ENCODE data around the gene SLC6A11. TPM values are rescaled to one million over a fixed set of nuclear protein-coding genes. Genes with fewer than 3 reads are reported as not detected.

The SLC6A11 gene
- polyA plus RNA-seq, 1 experiment, result not detected

DNA sequence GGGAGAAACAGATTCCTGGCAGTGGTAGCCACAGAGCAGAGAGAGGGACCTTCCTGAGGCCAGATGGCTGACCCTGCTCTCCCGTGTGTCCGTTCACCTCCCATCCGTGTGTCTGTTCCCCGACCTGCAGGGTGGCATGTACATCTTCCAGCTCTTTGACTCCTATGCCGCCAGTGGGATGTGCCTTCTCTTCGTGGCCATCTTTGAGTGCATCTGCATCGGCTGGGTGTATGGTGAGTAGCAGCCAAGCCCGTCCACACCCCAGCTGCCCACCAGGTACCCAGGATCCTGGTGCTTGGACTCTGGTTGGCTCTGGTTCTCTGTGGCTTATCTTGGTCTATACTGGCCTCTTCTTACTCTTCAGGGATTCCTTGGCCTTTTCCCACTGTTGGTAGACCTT is 117.0 kb downstream of the SLC6A11 start:
- 0 out of 2 replicates have a peak, but pooled peaks cover 1% of the 10 kb centered on the region for H3K27me3 ChIP-seq (ENCODE audit: control insufficient read depth, insufficient read depth, low read length)
- no peaks in the 10 kb centered on the region for H3K36me3 ChIP-seq (ENCODE audit: control insufficient read depth, insufficient read depth, low read length)
- DNase-seq (ENCODE audit: low read depth), result no peak
- TF ChIP-seq, protein P1, sequence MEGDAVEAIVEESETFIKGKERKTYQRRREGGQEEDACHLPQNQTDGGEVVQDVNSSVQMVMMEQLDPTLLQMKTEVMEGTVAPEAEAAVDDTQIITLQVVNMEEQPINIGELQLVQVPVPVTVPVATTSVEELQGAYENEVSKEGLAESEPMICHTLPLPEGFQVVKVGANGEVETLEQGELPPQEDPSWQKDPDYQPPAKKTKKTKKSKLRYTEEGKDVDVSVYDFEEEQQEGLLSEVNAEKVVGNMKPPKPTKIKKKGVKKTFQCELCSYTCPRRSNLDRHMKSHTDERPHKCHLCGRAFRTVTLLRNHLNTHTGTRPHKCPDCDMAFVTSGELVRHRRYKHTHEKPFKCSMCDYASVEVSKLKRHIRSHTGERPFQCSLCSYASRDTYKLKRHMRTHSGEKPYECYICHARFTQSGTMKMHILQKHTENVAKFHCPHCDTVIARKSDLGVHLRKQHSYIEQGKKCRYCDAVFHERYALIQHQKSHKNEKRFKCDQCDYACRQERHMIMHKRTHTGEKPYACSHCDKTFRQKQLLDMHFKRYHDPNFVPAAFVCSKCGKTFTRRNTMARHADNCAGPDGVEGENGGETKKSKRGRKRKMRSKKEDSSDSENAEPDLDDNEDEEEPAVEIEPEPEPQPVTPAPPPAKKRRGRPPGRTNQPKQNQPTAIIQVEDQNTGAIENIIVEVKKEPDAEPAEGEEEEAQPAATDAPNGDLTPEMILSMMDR (IDR thresholded peaks at IDR 0.05; ENCODE audit: insufficient read depth, low read depth, low read length), result no peak
- POLR2A ChIA-PET, result no interaction called here
- no peak overlapping the region for H3K4me3 ChIP-seq (ENCODE audit: low read depth, low read length)
- CTCF ChIA-PET, result interaction anchor here (1.3 kb wide), 1 partner anchor 17 kb away, joined by 3 read pairs; no protein-coding TSS in a partner anchor

DNA sequence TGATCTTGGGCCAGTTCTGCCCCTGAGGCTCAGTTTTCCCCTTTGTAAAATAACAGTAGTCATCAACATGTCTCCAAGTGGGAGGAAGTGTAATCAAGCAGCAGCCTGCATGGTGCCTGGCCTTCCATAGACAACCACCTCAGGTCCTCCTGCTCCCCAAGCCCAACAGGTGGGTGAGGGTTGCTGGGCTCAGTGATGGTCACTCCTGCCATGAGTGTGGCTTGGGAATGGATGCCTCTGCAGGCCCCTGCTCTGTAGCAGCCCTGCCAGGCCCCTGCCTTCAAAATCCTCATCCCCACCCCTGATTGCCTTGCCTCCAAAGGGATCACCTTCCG is 117.4 kb downstream of the SLC6A11 start:
- H3K4me3 ChIP-seq (ENCODE audit: low read depth, low read length), result no peak overlapping the region
- no peaks in the 10 kb centered on the region for H3K36me3 ChIP-seq (ENCODE audit: control insufficient read depth, insufficient read depth, low read length)
- TF ChIP-seq, protein P1 (IDR thresholded peaks at IDR 0.05; ENCODE audit: insufficient read depth, low read depth, low read length), result no peak
- CTCF ChIA-PET, result no interaction called here
- POLR2A ChIA-PET, result no interaction called here
- H3K27me3 ChIP-seq (ENCODE audit: control insufficient read depth, insufficient read depth, low read length), result 0 out of 2 replicates have a peak, but pooled peaks cover 1% of the 10 kb centered on the region
- no peak for DNase-seq (ENCODE audit: low read depth)

DNA sequence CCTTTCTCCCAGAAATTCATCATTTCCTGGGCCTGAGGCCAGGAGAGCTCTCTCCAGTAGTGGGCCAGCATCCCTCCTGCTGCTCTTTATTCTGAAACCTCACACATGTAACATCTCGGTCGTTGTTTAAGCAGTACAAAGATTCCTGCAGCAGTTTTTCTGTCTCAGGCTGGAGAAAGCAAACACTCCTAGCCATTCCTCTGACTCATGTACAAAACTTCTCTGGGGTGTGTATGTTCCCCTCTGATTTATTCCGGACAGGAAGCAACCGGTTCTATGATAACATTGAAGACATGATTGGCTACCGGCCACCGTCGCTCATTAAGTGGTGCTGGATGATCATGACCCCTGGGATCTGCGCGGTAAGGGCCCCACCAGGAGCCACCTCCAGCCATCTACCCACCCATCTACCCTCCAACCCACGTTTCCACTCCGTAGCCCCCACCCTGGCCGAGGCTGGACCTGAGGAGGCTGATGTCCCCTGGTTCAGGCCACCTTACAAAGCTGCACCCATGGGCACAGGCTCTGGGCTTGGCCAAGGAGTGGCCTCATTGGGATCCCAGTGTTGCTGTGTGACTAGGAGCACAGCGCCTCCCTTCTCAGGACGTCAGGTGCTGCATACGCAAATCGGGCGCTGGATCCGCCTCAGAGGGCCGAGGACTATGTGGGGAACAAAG is 117.9 kb downstream of the SLC6A11 start:
- TF ChIP-seq, protein P1 (IDR thresholded peaks at IDR 0.05; ENCODE audit: insufficient read depth, low read depth, low read length), result no peak
- H3K36me3 ChIP-seq (ENCODE audit: control insufficient read depth, insufficient read depth, low read length), result no peaks in the 10 kb centered on the region
- CTCF ChIA-PET, result no interaction called here
- 0 out of 2 replicates have a peak, but pooled peaks cover 1% of the 10 kb centered on the region for H3K27me3 ChIP-seq (ENCODE audit: control insufficient read depth, insufficient read depth, low read length)
- no peak for DNase-seq (ENCODE audit: low read depth)
- H3K4me3 ChIP-seq (ENCODE audit: low read depth, low read length), result no peak overlapping the region
- POLR2A ChIA-PET, result no interaction called here

DNA sequence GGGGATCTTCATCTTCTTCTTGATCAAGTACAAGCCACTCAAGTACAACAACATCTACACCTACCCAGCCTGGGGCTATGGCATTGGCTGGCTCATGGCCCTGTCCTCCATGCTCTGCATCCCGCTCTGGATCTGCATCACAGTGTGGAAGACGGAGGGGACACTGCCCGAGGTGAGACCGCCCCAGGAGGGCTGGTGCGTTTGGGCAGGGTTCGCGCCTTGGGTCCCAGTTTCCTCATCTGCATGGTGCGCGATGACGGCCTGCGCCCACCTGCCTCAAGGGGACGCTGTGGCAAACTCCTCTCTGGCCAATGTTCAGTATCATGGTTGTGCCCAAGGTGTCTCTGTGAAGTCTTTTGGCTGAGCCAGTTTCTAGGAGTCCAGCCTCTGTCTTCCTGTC is 119.0 kb downstream of the SLC6A11 start:
- no peak for DNase-seq (ENCODE audit: low read depth)
- Histone ChIP-seq H3K27me3 (ENCODE audit: control insufficient read depth, insufficient read depth, low read length) (0 out of 2 replicates have a peak, but pooled peaks cover under 1% of the 10 kb centered on the region), H3K4me3 (ENCODE audit: low read depth, low read length) (no peak overlapping the region), H3K36me3 (ENCODE audit: control insufficient read depth, insufficient read depth, low read length) (no peaks in the 10 kb centered on the region)
- POLR2A ChIA-PET, result no interaction called here
- TF ChIP-seq, protein P1 (IDR thresholded peaks at IDR 0.05; ENCODE audit: insufficient read depth, low read depth, low read length), result no peak
- CTCF ChIA-PET, result no interaction called here

DNA sequence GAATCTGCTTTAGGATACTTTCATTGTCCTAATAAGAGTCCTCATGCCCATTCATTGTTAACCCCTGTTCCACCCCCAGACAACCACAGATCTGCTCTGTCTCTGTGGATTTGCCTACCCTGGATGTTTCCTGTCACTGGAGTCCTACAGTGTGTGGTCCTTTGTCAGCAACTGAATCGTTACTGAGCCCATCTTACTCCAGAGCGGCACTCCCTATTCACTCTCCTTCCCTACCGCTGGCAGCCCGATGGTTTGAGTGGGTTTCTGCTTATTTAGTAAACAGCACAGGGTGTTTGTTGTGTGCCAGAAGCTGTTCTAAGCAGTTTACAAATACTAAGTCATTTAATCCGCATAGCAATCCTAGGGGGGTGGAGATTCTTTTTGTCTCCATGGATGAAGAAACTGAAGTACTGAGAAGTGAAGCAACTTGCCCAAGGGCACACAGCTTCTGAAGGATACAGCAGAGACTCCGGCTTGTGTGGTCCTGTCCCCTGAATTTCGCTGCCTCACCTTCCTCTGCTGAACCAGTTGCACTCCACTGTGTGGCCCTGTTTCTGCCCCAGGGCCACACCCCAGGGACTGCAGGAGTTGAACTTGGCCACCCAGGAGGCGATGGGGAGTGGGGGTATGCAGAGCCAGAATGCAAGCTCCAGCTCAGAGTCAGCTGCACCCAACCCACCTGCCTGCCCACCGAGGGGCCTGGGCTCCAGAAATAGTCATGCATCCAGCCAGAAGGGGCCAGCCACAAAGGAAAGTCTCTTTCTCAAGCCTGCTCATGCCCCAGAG is 120.0 kb downstream of the SLC6A11 start:
- ChIA-PET POLR2A (no interaction called here), CTCF (interaction anchor here (0.9 kb wide), 1 partner anchor 10 kb away, joined by 4 read pairs; no protein-coding TSS in a partner anchor)
- Histone ChIP-seq H3K27me3 (ENCODE audit: control insufficient read depth, insufficient read depth, low read length) (no peaks in the 10 kb centered on the region), H3K4me3 (ENCODE audit: low read depth, low read length) (no peak overlapping the region), H3K36me3 (ENCODE audit: control insufficient read depth, insufficient read depth, low read length) (no peaks in the 10 kb centered on the region)
- TF ChIP-seq, protein P1 (IDR thresholded peaks at IDR 0.05; ENCODE audit: insufficient read depth, low read depth, low read length), result no peak
- no peak for DNase-seq (ENCODE audit: low read depth)

Data from BJ (cell line).